GM18498 (cell line): Measurements from ENCODE around the gene SUGCT.
"Not testable (repeated sequence)": the region's sequence is repeated elsewhere in the genome, so short reads cannot be mapped to it uniquely, and the experiment has no call there.

Source experiments
- ATAC-seq: cut with Tn5 transposase; IDR thresholded peaks from one replicate; pipeline ENCODE4 v1.9.1; 2021; ENCODE audit warnings: mild to moderate bottlenecking, moderate library complexity; ENCODE audit not compliant: unreplicated experiment

Gene SUGCT

GRCh38 chr7:40602351-40602750 is 467.5 kb downstream of the SUGCT start:
- ATAC-seq, result not testable (repeated sequence)

GRCh38 chr7:40604601-40605438 is 470.0 kb downstream of the SUGCT start:
- ATAC-seq, result peak; percentile 95

GRCh38 chr7:40608321-40609075 is 473.7 kb downstream of the SUGCT start:
- ATAC-seq, result no peak

GRCh38 chr7:40610461-40610860 is 475.7 kb downstream of the SUGCT start:
- no peak for ATAC-seq

GRCh38 chr7:40611095-40611871 is 476.5 kb downstream of the SUGCT start:
- no peak for ATAC-seq

GRCh38 chr7:40612298-40612697 is 477.5 kb downstream of the SUGCT start:
- ATAC-seq, result no peak

GRCh38 chr7:40619647-40620046 is 484.8 kb downstream of the SUGCT start:
- ATAC-seq, result no peak

GRCh38 chr7:40621592-40621998 is 486.8 kb downstream of the SUGCT start:
- no peak for ATAC-seq

- no peak for ATAC-seq
Observed at GRCh38 chr7:40622941-40623501, 488.2 kb downstream of the SUGCT start.

GRCh38 chr7:40623863-40624262 is 489.1 kb downstream of the SUGCT start:
- no peak for ATAC-seq

- ATAC-seq, result not testable (repeated sequence)
Observed at GRCh38 chr7:40627361-40627760, 492.6 kb downstream of the SUGCT start.

- no peak for ATAC-seq
Observed at GRCh38 chr7:40629891-40630290, 495.1 kb downstream of the SUGCT start.

- no peak for ATAC-seq
Observed at GRCh38 chr7:40634118-40634517, 499.3 kb downstream of the SUGCT start.

GRCh38 chr7:40638545-40639320 is 503.9 kb downstream of the SUGCT start:
- ATAC-seq, result no peak

- ATAC-seq, result no peak
Observed at GRCh38 chr7:40640566-40640965, 505.8 kb downstream of the SUGCT start.

- no peak for ATAC-seq
Observed at GRCh38 chr7:40641701-40642100, 506.9 kb downstream of the SUGCT start.

- no peak for ATAC-seq
Observed at GRCh38 chr7:40643664-40644063, 508.9 kb downstream of the SUGCT start.

- ATAC-seq, result no peak
Observed at GRCh38 chr7:40644454-40645188, 509.8 kb downstream of the SUGCT start.

GRCh38 chr7:40645197-40645596 is 510.4 kb downstream of the SUGCT start:
- no peak for ATAC-seq

GRCh38 chr7:40646717-40647116 is 511.9 kb downstream of the SUGCT start:
- ATAC-seq, result no peak
